ENCODE data around the gene CFAP221.

- TF ChIP-seq EZH2 (IDR thresholded peaks at IDR 0.05; ENCODE audit: insufficient read depth, poor library complexity, severe bottlenecking): no peak
- no peak for TF ChIP-seq EZH2phosphoT487 (IDR thresholded peaks at IDR 0.05; ENCODE audit: insufficient read depth, low read depth)
These were observed 21.2 kb downstream of the CFAP221 start for GRCh38 chr2:119565481-119565880.

All from GM23248 (cell line).